Stimulated activated CD8-positive, alpha-beta memory T cell treated with anti-CD3 and anti-CD28 coated beads, Interleukin-12 subunit alpha, Interleukin-12 subunit beta, amount 100 ng/mL, for 24 hours (primary cell): ENCODE measurements around the gene PGAP6.
A peak's percentile ranks its signal among the peaks of the same experiment; 100 is the strongest.
"Not testable (repeated sequence)": the region's sequence is repeated elsewhere in the genome, so short reads cannot be mapped to it uniquely, and the experiment has no call there.

Source experiments
- DNase-seq: peaks from one replicate; pipeline ENCODE4 v3.0.0-alpha.2; 2020; ENCODE audit errors: extremely low read depth

Gene PGAP6

GRCh38 chr16:379183-379960 is 2.4 kb downstream of the PGAP6 start:
- DNase-seq, result no peak

DNA sequence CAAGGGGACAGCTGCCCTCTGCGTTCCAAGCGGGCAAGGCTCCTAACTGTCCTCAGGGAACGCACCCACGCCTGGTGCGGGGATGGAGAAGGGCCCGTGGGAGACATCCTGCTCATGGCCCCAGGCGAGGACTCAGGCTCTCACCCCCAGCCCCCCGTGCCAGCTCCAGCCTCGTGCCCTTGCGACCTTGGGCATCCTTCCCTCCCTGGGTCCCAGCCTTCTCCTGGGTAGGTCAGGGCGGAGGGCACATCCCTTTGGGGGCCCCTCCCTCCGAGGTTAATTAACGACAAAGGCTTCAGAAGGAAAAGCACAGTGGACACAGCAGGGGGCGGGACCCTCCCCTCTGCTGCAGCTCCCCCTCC is 3.0 kb downstream of the PGAP6 start:
- DNase-seq, result no peak

- DNase-seq, result not testable (repeated sequence)
Observed at GRCh38 chr16:378113-378820, 3.5 kb downstream of the PGAP6 start.

DNA sequence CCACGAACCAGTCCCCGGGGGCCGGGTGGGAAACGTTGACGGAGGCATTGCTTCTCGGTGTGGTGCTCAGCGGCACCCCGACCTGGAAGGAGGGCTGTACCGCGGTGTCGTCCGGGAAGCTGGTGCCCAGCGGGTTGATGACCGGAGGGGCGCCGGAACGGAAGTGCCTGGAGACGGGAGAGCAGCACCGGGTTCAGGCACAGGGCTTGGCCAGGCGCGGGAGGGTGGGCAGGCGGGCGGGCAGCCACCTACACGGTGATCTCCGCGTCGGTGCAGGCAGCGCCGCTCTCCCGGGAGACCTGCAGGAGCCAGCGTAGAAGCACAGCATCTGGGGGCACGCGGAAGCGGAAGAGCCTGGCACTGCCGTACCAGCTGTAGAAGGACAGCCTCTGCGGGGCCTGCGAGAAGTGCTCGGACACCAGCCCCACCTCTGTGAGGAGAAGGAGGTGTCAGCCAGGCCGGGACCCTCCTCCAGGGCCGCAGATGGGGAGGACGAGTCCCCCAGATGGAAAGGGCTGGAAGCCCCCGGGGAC is 4.3 kb downstream of the PGAP6 start:
- DNase-seq, result no peak

DNA sequence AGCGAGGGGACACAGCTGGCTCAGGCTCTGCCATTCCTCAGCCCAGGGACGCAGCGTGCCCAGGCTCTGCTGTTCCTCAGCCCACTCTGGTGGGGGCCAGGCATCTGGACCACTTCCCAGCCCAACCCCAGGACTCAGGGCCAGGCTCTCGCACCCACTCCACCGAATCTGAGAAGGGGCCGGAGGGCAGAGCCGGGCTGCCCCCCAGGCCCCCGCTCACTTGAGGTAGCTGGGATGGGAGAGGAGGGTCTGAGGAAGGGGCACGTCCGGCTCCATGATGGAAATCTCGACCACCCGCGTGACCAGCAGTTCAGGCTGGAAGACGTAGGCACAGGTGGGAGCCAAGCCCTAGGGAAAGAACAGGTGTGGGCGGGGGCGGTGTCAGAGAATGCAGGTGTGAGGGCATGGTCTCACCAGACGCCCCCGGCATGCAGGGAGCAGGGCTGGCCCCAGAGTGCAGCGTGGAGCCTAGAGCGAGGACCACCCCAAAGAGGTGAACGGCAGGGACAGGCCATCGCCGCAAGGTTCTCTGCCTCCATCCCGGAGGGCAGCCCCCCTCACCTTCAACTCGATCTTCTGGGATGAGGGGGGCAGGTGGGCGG is 4.9 kb downstream of the PGAP6 start:
- DNase-seq, result no peak

DNA sequence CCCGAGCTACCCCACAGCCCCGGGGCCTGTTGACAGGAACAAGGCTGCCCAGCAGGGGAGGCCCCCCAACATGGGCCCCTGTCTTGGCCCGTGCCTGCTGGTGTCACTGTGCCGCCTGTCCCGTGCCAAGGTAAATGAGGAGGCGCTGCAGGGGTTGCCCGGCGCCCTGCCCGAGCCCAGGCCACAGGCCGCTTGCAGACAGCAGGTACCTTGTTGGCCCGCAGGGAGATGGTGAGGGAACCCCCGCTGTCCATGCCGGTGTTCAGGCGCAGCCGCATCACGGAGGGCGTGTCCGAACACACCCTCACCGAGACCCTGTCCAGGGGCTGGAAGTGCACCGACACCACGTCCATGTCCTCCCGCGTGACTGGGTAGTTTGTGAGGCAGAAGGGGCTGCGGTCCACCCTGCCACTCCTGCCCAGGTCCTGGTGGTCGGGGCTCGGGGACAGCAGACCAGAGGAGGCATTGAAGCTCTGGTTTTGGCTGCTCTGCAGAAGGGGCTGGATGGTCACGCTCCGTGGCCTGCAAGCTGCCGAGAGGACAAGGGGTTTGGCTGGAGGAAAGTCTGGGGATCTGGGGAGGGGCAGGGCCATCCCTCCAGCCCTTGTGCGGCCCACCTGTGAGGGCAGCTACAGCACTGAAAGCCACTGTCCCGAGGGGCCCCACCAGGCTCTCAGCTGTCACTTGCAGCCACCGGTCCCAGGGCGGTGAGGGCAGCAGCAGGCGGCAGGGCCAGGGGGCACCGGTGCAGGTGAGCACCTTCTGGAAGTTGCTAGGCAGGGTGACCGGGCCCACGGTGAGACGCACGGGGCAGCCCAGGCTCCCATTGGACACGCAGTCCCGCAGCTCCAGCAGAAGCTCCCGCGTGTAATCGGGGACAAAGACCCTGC is 5.6 kb downstream of the PGAP6 start:
- DNase-seq, result no peak

GRCh38 chr16:375212-375611 is 6.6 kb downstream of the PGAP6 start:
- DNase-seq, result no peak

- DNase-seq, result no peak
Observed at GRCh38 chr16:374616-374926, 7.2 kb downstream of the PGAP6 start.

DNA sequence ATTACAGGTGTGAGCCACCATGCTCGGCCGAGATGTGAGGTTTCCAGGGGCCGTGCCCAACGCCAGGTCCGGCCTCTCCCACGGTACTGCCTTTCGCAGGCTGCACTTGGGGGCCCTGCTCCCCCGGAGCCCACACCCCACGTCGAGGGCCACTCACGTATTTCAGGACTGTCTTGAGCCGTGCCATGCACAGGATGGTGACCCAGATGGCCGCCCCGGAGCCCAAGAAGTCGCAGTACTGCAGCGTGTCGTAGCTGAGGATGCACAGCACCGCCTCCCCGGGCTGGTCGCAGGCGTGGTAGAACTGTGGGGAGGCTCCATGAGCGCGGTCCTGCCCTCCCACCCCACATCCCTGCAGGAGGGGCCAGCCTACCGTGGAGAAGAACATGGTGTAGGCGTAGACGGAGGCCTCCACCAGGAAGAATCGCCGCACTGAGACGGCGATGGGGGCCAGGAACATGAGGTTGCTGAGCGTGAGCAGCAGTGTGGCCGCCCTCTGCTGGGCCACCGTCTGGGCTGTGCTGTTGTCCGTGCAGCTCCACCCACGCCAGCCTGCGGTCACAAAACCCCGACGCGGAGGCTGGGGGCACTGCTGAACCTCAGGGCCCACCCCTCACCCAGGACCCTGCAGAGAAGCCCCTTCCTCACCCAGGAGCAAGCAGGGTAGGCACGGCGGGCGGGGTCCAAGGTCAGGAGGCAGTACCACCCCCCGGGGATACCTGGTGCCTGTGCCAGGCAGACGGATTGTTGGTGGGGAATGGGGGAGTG is 7.7 kb downstream of the PGAP6 start:
- no peak for DNase-seq

DNA sequence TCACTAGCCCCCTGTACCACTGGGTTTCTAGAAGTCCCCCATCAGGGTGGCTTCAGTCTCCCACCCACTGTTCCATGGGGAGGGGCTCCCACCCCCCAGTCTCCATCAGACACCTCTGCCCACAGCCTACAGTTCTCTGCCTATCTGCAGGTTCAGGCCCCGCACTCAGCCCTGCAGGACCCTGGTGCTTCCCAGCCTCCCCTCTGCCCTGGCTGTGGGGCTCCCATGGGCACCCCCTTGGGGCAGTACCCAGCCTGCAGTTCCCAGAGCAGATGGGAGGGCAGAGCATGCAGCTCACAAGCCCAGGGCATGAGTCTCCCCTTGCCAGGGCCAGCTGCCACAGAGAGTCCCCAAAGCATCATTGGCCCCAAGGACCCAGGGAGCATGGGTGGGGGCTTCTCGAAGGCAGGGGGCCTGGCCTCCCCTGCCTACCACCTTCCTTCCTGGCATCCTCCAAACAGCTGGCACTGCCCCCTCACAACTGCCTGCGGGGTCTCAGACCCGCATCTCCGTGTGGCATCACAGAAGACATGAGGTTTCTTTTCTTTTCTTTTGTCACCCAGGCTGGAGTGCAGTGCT is 8.7 kb downstream of the PGAP6 start:
- no peak for DNase-seq

DNA sequence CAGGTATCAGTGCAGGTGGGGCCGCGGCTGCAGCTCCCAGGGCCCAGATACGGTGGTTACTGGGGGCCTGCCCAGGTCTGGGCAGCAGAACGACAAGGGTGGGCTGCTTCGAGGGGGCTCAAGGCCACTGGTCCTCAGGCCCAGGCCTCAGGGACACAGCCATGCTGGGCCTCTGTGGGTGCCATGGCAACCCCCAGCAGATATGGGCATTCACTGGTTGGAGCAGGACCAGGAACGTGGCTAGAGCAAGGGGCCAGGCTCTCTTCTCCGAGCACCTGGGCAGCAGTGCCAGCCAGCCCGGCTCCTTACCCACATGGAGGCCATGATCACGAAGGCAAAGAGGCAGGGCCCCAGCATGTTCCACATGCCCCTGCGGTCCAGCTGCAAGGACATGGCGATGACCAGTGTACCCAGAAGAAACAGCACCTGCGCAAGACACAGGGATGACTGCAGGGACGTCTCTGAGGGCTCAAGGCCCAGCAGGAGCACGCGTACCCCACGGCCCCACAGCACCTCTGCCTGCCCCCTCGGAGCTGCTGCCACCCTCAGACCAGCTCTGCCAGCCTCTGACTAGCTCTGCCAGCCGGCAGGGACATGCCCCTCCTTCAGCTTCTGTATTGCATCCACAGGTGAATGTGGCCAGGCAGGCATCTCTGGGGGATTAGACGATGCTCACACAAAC is 9.3 kb downstream of the PGAP6 start:
- DNase-seq, result no peak

DNA sequence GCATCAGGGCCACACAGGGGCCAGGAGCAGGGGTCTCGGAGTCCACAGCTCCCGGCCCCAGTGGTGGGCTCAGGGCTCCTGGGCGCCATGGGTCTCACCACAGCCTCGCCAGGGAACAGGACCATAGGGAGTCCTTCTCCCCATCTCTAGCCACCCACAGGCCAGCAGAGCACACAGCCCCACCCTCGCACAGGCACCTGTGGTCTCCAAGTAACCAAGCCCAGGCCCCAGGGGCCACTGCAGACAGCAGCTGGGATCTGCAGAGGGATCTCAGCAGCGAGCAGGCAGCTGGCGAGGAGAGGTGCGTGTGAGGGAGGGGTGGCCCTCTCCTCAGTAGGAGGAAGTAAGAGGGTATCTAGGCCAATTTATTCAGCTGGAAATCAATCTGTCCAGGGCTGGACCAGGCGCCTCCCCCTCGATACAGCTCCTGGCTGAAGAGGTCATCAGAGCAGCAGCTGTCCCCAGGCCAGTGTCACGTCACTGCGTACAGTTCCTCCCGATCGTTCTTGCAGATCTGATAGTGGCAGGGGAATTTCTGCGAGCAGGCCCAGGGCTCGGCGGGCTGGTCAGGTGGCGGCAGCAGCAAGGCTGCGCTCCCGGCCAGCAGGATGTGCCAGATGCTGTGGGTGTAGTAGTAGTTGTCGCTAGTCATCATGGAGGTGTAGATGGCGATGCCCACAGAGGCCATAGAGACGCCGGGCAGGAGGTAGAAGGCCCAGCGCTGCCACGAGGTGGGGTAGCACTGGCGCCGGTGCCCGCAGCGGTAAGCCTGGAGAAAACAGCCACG is 10.1 kb downstream of the PGAP6 start:
- DNase-seq, result no peak

DNA sequence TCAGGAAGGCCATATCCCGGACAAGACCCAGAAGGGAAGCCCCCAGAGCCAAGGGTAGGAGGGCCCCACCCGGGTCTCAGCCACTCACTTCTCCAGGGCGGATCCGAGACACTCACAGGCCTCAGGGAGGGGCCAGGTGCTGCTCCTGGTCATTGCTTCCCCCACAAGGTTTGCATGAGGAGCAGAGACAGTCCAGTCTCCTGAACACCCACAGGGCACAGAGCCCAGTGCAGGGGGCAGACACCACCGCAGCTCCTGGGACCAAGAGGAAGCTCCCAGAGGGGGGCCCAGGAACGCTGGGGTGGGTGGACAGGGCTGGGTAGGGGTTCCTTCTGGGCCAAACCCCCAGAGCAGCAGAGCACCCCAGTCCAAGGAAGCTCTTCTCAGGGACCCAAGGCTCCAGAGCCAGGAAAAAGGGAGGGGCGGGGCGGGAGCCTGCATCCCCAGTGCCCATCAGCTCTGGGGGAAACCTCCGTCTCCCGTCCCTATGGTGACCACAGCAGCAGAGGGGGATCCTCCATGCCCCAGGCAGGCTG is 10.7 kb downstream of the PGAP6 start:
- DNase-seq, result no peak

DNA sequence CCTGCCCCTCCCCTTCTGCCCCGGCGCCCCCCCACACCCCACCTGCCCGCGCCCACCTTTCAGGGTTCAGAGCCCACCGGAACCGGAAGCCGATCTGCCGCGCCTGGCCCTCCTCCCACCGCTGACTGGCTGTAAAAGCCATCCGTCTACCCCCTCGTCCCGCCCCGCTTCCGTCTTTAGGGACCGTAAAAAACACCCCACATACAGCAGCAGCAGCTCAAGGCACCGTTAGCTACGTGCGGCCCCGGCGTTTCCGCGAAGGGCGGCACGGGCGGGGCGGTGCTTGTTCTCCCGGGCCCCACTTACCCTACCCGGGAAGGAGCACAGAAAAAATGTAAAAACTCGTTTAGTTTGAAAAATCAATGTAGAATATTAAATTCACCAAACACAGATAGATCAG is 11.3 kb downstream of the PGAP6 start, which contains the start of gene MRPL28:
Gene MRPL28 (minus strand): TSS at position 96 of the 400 bp plus-strand sequence. CDS start 320 bp downstream, outside the sequence.
- peak; percentile 81 for DNase-seq

GRCh38 chr16:369866-370436 is 11.8 kb downstream of the PGAP6 start:
- no peak for DNase-seq

GRCh38 chr16:369275-369865 is 12.4 kb downstream of the PGAP6 start:
- no peak for DNase-seq

- DNase-seq, result no peak
Observed at GRCh38 chr16:368388-369158, 13.2 kb downstream of the PGAP6 start.
